Measurements from ENCODE around the gene PPFIBP1. TPM values are rescaled to one million over a fixed set of nuclear protein-coding genes. Genes with fewer than 3 reads are reported as not detected.

PPFIBP1 gene
- total and polyA plus RNA-seq, 9 of the 15 experiments (the other 6 are each of a cell fraction or from before 2014, with no cell fraction given) = 0.46 to 3.5 (median 1.8) TPM

DNA sequence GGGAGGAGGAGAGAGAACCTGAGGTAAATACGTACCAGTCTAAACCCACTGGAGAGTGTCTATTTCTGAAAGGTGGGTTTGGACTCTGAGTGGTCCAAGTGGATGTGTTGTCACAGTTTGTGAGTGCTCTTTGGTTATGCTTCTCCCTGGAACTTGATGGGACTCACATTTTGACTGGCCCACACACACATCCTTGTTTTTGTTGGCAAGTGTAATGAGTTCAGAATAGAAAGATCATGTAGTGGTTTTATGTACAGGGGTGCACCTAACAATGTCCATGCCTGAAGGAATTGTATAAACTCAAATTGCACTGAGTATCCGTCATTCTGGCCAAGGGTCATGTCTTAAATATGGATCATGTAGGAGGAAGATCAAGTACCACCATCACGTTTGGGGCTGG is 4.8 kb downstream of the PPFIBP1 start:
- intact Hi-C loops (cut with micrococcal nuclease) = no loop called here
- H3K79me2 ChIP-seq (ENCODE audit: control insufficient read depth, insufficient read depth, low read length) = no peaks in the 10 kb centered on the region
- ATAC-seq (no peak), DNase-seq (ENCODE audit: extremely low read depth in 1 of 4, low spot score in 3 of 4) (no peak), FAIRE-seq (no peak)
- H3K36me3 ChIP-seq (ENCODE audit: control insufficient read depth, insufficient read depth, low read length) = no peaks in the 10 kb centered on the region
- no peak overlapping the region for H2AFZ ChIP-seq (ENCODE audit: low read depth, low read length)
- no peaks in the 10 kb centered on the region for H3K9me1 ChIP-seq (ENCODE audit: control insufficient read depth, insufficient read depth, low read length)
- 0% methylated on average over 3 of the region's 3 CpGs for WGBS (ENCODE audit: insufficient coverage, low coverage, missing lambda C conversion rate)
- H3K4me3 ChIP-seq = no peak overlapping the region
- H3K9ac ChIP-seq (ENCODE audit: insufficient read depth in 1 of 2, low read depth in 2 of 2, low read length in 2 of 2) = no peak overlapping the region
- POLR2A ChIA-PET = no interaction called here
- no peaks in the 10 kb centered on the region for H4K20me1 ChIP-seq (replicated peaks; ENCODE audit: control insufficient read depth, insufficient read depth, low read length)
- no peaks in the 10 kb centered on the region for H3K9me3 ChIP-seq (replicated peaks; ENCODE audit: control insufficient read depth, insufficient read depth, low read depth, low read length)
- in situ Hi-C loops (cut with MboI) = no loop called here
- no peak overlapping the region for H3K4me2 ChIP-seq (ENCODE audit: insufficient read depth, low read length)
- CTCF ChIA-PET (ENCODE audit: low intra/inter-chr PET ratio) = no interaction called here
- H3K27me3 ChIP-seq (ENCODE audit: control insufficient read depth in 2 of 2, insufficient read depth in 2 of 2, low read length in 2 of 2) = peaks cover 10 to 20% of the 10 kb centered on the region in 2 experiments; a peak in 4 of 5 replicates
- no peak for TF ChIP-seq ZC3H11A (IDR thresholded peaks at IDR 0.05; ENCODE audit: low read depth, low read length)
- no peak for TF ChIP-seq RBFOX2 (IDR thresholded peaks at IDR 0.05; ENCODE audit: low read depth, low read length)
- no peak for TF ChIP-seq ZNF444 (CRISPR knock-in tag; IDR thresholded peaks at IDR 0.05)
- TF ChIP-seq ZNF23 (CRISPR knock-in tag; IDR thresholded peaks at IDR 0.05) = no peak
- no peak for TF ChIP-seq ARNT (IDR thresholded peaks at IDR 0.05)
- TF ChIP-seq CLOCK (CRISPR knock-in tag; IDR thresholded peaks at IDR 0.05; ENCODE audit: borderline replicate concordance) = no peak
- TF ChIP-seq, protein P1, sequence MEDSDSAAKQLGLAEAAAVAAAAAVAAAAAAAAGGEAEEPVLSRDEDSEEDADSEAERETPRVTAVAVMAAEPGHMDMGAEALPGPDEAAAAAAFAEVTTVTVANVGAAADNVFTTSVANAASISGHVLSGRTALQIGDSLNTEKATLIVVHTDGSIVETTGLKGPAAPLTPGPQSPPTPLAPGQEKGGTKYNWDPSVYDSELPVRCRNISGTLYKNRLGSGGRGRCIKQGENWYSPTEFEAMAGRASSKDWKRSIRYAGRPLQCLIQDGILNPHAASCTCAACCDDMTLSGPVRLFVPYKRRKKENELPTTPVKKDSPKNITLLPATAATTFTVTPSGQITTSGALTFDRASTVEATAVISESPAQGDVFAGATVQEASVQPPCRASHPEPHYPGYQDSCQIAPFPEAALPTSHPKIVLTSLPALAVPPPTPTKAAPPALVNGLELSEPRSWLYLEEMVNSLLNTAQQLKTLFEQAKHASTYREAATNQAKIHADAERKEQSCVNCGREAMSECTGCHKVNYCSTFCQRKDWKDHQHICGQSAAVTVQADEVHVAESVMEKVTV (CRISPR knock-in tag; IDR thresholded peaks at IDR 0.05) = no peak
- no peak for TF ChIP-seq DNMT1 (IDR thresholded peaks at IDR 0.05)
- no peak for TF ChIP-seq CEBPZ (IDR thresholded peaks at IDR 0.05; ENCODE audit: borderline replicate concordance, low read depth, low read length)
- TF ChIP-seq MLX (CRISPR knock-in tag; conservative IDR thresholded peaks at IDR 0.05) = no peak
- no peak overlapping the region for H3K27ac ChIP-seq (ENCODE audit: extremely low read depth, low read depth, low read length)
- BruUV-seq (replicated peaks) = no TSS peak
- H3K4me1 ChIP-seq (replicated peaks in 1 of 2; ENCODE audit: control insufficient read depth in 2 of 2, insufficient read depth in 2 of 2, low read length in 2 of 2) = peaks cover 0 to 5% of the 10 kb centered on the region in 2 experiments; a peak in 2 of 5 replicates

All from K562 (cell line).